ENCODE results near the gene MEDAG.

The MEDAG gene

GRCh38 chr13:30932481-30933353 is 26.6 kb downstream of the MEDAG start, which contains the start of gene TEX26:
Gene TEX26, plus strand, starts transcription at chr13:30932656. Its CDS starts 60 bp downstream, at chr13:30932716.
- H3K4me3 ChIP-seq, result no peak within 1 kb of the TSS
- no peak within 1 kb of the TSS for H3K27ac ChIP-seq

GRCh38 chr13:30933354-30933670 is 27.2 kb downstream of the MEDAG start:
- H3K27ac ChIP-seq, result no peak overlapping the region
- H3K4me3 ChIP-seq, result no peak overlapping the region

GRCh38 chr13:30934381-30934780 is 28.3 kb downstream of the MEDAG start:
- Histone ChIP-seq H3K4me3 (no peak overlapping the region), H3K27ac (no peak overlapping the region)

GRCh38 chr13:30934803-30935202 is 28.7 kb downstream of the MEDAG start:
- Histone ChIP-seq H3K27ac (no peak overlapping the region), H3K4me3 (no peak overlapping the region)

- no peak overlapping the region for H3K4me3 ChIP-seq
- no peak overlapping the region for H3K27ac ChIP-seq
These were observed 30.9 kb downstream of the MEDAG start for GRCh38 chr13:30936971-30937370.

- Histone ChIP-seq H3K27ac (no peak overlapping the region), H3K4me3 (no peak overlapping the region)
These were observed 37.8 kb downstream of the MEDAG start for GRCh38 chr13:30943881-30944280.

GRCh38 chr13:30957258-30957943 is 51.3 kb downstream of the MEDAG start:
- Histone ChIP-seq H3K4me3 (no peak overlapping the region), H3K27ac (no peak overlapping the region)

- H3K27ac ChIP-seq, result no peak overlapping the region
- no peak overlapping the region for H3K4me3 ChIP-seq
These were observed 53.6 kb downstream of the MEDAG start for GRCh38 chr13:30959678-30960077.

- Histone ChIP-seq H3K27ac (no peak overlapping the region), H3K4me3 (no peak overlapping the region)
These were observed 57.7 kb downstream of the MEDAG start for GRCh38 chr13:30963791-30964190.

- Histone ChIP-seq H3K4me3 (no peak overlapping the region), H3K27ac (no peak overlapping the region)
These were observed 59.3 kb downstream of the MEDAG start for GRCh38 chr13:30965380-30965779.

- Histone ChIP-seq H3K27ac (no peak overlapping the region), H3K4me3 (no peak overlapping the region)
These were observed 60.0 kb downstream of the MEDAG start for GRCh38 chr13:30966101-30966500.

GRCh38 chr13:30968846-30969245 is 62.8 kb downstream of the MEDAG start:
- Histone ChIP-seq H3K4me3 (no peak overlapping the region), H3K27ac (no peak overlapping the region)

GRCh38 chr13:30971575-30971974 is 65.5 kb downstream of the MEDAG start:
- Histone ChIP-seq H3K27ac (no peak overlapping the region), H3K4me3 (no peak overlapping the region)

- Histone ChIP-seq H3K4me3 (no peak overlapping the region), H3K27ac (no peak overlapping the region)
These were observed 66.9 kb downstream of the MEDAG start for GRCh38 chr13:30972888-30973377.

GRCh38 chr13:30974350-30974749 is 68.3 kb downstream of the MEDAG start:
- no peak overlapping the region for H3K27ac ChIP-seq
- H3K4me3 ChIP-seq, result no peak overlapping the region

Measured in skin epidermis (tissue), 12 donors.